Kasumi-1 (cell line): ENCODE data around the gene HTR3B.
"Not testable (repeated sequence)": the region's sequence is repeated elsewhere in the genome, so short reads cannot be mapped to it uniquely, and the experiment has no call there.

Experiments
- DNase-seq, 2 experiments: peaks; one replicate each; lab custom pipeline; 2025; lab: John Stamatoyannopoulos, UW

HTR3B gene

DNA sequence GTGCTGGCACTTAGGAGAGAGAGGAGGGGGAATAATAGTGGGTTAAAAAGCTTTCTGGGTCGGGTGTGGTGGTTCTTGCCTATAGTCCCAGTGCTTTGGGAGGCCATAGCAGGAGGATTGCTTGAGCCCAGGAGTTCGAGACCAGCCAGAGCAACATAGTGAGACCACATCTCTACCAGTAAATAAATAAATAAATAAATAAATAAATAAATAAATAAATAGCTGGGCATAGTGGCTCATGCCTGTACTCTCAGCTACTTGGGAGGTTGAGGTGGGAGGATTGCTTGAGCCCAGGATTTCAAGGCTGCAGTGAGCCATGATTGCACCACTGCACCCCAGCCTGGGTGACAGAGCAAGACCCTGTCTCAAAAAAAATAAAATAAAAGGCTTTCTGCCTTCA is 41.6 kb downstream of the HTR3B start:
- DNase-seq: not testable (repeated sequence)

DNA sequence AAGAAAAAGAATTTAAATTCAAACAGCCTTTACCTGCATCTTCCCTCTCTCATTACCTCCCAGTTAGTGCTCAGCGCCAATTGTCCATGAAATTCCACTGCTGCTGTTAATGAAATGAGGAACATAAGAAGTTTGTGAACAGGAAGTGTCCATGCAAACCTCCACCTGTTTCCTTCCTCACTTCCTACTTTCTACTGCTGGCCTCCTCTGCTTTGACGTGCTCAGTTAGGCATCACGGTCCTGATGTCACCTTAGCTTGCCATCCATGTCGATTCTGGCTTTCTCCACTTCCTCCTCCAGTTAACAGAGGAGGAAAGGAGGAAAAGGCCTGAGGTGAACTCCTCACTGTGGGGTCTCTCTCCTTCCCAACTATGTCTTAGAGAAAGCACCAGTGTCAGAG is 43.4 kb downstream of the HTR3B start:
- DNase-seq: no peak

DNA sequence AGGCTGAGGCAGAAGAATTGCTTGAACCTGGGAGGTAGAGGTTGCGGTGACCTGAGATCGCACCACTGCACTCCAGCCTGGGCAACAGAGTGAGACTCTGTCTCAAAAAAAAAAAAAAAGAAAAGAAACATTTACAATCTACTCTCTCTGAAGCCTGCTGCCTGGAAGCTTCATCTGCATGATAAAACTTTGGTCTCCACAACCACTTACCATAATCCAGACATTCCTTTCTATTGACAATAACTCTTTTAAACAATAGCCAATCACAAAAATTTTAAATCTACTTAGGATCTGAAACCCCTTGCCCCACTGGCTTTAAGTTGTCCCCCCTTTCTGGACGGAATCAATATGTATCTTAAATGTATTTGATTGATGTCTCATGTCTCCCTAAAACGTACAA is 45.3 kb downstream of the HTR3B start:
- no peak for DNase-seq

DNA sequence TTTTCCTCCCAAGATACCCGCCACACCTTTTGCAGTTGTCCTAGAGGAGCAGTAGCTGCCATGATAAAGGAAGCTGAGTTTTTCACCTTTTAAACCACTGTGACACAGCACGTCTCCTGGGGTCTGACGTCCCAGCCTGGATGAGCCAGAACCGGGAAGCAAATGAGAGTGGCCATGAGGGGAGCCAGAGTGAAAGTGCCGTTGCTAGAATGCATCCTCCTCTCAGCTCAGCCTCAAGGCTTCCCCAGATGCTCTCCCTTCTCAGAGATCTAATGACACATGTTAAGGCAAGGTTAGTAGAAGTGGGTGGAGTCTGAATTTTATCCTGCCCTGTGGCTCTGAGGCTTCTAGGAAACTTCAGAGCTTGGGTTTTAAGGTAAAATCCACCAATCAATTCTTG is 46.9 kb downstream of the HTR3B start:
- no peak for DNase-seq

DNA sequence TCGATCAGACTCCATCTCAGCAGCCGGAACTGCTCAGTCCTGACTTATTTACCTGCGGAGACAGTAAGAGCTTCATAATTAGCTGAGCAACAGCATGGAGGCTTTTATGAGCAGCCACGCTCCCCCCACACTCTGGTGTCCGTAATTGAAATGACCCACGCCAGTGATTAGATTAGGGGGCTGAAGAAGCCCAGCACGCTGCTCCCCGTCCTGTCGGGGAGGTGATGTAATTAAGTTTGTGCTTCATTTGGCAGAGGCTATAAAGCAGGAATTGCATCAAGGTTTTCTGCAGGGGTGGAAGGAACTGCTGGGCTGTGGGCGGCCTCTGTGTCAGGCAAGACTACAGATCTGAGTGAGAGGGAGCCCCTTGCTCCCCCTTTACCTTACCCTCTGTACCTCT is 47.5 kb downstream of the HTR3B start:
- DNase-seq: no peak

DNA sequence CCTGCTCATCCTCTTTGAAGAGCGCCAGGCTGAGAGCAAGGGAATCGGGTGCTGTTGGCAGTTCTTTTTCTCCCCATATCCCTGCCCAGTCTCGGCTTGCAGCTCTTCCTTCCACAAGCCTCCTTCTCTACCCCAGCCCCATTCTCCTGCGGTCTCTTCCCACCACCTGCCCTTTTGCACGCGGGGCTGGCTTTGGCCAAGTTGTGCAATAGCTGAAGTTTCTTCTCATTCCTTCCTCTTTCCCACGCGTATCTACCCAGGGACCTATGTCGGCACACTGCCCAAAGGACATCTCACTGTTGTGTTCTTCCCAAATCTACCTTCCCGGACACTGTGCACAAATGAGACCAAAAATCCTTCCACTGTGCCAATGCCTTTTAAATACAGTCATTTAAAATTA is 48.0 kb downstream of the HTR3B start:
- DNase-seq: no peak

DNA sequence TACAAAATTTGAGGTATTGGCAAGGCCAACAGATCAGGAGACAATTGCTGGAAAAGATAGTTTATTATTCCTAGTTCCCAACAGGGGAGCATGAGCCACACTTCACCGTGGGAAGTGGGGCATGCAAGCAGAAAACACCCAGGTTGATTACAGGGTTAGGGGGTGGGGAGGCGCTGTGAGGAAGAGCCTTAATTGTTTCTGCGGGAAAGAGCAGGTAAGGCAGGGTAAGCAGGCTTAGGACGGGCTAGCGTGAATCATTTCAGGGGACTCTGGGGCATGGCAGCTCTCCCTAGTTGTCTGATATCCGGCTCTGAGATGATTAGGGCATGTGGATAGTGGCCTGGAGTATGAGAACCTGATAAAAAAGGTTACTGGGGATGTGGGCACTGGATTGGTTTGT is 49.6 kb downstream of the HTR3B start:
- DNase-seq: no peak

DNA sequence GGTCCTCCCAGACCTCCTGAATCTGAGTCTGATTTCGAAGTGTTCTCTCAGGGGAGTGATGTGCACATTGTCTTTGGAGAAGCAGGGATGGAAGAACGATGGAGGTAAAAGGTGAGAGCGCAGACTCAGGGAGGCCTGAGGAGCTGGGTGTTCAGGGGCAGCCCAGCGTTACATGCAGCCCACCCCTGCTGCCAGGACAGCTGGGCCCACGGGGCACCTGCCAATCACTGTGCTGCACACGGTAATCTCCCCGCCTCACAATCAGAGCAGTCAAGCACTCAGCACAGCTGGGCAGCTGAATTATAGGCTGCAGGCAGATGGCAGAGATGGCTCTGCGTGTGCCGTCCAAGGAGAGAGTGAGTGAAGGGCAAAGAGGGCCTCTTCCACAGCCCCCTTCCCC is 52.4 kb downstream of the HTR3B start:
- DNase-seq: no peak

DNA sequence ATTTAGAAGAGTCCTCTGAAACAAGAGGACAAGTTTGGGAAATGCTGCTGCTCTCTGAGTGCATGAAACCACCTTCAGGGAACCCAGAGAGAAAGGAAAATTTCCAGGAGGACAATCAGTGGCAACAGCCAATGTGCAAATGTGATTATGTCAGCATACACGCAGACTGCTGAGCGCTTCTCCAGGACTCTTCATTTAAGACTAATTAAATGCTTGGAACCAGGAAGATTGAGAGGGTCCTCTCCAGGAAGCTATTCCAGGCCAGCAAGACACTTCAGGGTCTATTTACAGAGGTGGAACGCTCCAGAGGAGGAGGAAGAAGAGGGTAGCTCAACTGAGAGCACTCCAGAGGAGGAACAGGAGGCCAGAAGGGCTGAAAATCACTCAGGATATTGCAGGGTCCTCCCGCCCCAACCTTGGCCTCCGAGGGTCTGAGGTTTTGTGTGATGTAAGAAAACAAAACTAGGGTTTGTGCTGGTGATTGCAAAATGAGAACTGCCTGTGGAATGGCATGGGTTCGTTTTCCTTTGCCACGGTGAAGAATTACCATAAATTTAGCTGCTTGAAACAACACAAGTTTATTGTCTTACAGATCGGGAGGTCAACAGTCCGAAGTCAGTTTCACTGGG is 56.2 kb downstream of the HTR3B start:
- no peak for DNase-seq

DNA sequence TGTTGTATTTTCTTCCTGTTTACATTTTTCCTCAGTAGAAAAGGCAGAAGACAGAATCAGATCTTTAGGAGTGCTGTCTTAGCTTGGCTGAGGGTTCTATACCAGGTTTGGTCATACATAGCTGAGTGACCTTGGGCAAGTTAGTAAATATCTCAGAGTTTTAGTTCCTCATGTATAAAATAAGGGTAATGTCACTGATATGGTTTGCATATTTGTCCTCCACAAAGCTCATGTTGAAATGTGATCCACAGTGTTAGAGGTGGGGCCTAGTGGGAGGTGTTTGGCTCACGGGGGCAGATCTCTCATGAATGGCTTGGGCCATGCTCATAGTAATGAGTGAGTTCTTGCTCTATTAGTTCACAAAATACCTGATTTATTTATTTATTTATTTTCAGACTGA is 62.8 kb downstream of the HTR3B start:
- DNase-seq: no peak

DNA sequence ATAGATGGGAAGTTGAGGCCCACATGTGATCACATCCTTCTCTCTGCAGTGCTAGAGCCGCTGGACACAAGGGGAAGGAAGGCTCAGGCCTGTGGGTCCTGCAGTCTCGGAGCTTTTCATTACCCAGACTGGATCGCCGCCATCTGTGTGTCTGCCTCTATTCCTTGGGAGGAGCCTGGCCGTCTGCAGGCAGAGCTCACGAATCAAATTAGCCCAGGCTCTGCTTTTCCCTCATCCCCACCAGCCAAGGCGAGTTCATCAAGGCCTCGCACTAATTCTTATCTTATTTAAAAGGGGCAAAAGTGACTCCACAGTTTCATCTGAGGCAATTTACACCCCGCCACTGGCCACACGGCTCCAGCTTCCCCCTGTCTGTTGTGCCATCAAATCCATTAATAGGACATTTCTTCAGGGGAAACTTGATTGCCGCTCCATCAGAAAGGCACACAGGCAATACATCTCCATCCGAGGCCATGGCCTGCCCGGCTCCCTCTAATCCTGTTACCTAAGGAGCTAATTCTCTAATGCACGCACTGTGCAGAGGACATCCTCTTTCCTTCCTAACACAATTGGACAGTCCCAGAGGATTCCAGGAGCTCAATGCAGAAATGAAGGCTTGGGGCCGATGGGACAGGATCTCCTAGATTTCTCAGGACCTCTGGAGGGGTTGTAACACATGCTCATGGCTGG is 67.1 kb downstream of the HTR3B start:
- DNase-seq: no peak

DNA sequence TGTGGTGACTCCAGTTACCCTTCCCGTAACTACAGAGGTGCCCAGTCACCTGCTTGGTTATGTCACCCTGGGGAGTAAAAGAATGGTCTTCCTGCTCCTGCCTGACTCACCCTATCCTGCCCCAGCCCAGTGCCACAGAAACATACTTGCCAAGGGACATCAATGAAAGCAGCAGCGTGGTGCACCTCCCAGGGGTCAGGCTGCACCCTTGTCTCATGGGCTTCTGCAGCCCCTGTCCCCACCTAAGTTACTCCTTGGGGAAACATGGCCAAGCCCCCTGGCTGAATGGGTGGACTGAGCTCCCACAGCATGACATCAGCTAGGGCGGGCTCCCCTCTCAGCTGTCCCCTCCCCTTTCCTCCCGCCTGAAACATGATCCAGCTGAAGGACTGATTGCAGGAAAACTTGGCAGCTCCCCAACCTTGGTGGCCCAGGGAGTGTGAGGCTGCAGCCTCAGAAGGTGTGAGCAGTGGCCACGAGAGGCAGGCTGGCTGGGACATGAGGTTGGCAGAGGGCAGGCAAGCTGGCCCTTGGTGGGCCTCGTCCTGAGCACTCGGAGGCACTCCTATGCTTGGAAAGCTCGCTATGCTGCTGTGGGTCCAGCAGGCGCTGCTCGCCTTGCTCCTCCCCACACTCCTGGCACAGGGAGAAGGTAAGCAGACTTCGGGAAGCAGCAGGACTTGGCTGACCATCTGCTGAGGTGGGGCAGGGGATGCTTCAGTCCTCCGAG is 70.3 kb downstream of the HTR3B start, which contains the start of gene HTR3A:
HTR3A (plus strand) TSS at position 368 of the 730 bp plus-strand sequence; CDS start at position 586, 218 bp downstream.
- no peak for DNase-seq

DNA sequence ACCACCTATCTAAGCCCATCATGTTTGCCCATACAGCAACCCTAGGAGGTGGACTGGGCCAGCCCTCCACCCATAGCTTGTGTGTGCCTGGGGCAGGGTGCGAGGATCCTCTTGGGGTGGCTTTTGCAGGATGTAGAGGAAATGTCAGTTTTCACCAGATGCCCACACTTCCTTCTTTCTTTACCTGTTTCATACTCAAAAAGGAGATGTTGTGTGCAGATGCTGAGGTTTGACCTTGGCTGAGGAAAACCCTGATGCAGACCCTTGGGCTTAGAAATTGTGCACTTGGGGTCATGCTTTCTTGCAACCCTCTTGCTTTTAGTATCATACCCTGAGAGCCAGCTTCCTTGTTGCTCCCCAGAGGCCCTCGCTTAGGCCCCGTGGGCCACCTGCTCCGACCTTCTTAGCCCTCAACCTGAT is 72.5 kb downstream of the HTR3B start:
- no peak for DNase-seq

DNA sequence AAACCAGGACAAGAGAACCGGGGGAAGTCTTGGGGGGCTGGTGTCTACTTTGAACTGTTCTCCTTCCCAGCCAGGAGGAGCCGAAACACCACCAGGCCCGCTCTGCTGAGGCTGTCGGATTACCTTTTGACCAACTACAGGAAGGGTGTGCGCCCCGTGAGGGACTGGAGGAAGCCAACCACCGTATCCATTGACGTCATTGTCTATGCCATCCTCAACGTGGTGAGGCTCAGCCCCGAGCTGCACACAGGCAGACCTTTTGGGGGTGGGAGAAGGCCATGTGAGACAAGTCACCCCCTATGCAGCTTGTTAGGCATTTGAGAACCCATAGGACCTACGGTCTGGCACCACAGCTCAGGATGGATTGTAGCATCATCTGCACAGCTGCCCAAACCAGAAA is 73.1 kb downstream of the HTR3B start:
- no peak for DNase-seq

DNA sequence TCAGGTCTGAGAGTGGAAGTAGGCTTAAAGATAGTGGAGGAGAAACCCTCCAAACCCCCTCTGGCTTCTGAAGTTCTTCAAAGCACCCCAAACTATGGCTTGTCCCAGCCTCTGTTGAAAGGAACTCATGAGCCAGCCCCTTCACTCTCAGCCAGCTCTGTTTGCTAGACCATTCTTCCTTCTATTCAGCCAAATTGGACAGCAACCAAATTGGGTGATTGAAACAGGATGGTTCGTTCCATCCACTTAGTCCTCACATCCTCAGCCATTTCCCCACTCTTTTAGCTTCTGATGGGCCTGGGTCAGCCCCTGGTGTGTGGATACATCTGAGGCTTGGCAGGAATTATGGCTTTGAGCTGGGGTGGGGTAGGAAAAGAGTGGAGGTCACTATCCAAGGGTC is 74.8 kb downstream of the HTR3B start:
- DNase-seq: no peak

DNA sequence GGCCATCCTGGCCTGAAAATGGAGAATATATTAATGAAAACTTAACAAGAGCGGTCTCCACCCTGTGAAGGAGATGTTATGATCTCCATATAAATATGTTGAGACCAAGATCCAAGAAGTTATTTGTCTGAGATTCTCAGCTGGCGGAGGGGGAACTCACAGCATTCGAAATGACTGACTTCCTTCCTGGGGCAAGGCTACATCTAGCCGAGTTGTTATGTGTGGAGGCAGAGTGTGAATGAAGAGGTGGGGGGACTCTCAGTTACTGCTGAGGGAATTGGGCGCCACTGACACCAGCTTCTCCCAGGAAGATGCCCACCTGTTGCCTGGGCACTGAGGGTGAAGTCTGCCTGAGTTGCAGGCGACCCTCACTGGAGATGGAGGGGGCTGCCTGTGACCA is 76.2 kb downstream of the HTR3B start:
- DNase-seq: no peak

DNA sequence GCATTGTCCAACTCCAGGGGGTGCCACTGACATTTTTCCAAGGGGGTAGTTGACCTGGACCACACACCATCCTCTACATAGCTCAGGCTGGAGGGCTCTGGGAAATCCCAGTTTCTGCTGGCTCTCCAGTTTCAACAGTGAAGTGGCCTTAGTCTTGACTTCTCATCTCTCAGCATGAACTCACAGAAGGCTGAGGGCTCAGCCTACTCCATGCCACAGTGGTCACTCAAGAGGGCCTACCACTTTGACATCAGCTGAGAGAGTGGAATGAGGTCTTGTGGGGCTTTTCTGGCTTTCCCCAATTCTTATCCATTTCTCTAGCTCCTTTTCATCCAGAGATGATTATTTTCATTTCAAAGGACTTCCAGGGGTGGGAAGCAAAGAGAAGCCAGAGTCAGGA is 77.7 kb downstream of the HTR3B start:
- DNase-seq: no peak

DNA sequence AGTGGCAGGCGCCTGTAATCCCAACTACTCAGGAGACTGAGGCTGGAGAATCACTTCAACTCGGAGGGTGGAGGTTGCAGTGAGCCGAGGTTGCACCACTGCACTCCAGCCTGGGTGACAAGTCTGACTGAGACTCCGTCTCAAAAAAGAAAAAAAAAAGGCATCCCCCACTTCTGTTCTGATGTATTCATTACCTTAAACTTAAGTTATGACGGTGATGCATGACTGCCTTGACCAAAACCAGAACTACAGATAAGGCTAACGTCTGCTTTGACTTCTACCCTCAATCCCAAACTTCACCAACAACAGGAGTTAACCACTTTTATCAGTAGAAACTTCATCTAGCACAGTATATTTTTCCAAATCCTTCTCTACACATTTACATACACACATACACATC is 80.2 kb downstream of the HTR3B start:
- DNase-seq: no peak

DNA sequence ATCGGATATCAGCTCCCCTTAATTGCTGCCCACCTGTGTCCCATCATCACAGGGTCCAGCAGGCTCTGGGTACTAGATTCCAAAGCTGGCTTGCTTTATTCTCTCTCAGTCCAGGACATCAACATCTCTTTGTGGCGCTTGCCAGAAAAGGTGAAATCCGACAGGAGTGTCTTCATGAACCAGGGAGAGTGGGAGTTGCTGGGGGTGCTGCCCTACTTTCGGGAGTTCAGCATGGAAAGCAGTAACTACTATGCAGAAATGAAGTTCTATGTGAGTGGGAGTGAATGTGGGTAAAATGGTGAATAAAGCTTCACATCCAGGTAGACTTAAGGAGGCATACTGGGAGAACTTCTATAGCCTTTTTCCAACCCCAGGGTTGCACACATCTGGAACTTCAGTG is 81.3 kb downstream of the HTR3B start:
- DNase-seq: no peak

DNA sequence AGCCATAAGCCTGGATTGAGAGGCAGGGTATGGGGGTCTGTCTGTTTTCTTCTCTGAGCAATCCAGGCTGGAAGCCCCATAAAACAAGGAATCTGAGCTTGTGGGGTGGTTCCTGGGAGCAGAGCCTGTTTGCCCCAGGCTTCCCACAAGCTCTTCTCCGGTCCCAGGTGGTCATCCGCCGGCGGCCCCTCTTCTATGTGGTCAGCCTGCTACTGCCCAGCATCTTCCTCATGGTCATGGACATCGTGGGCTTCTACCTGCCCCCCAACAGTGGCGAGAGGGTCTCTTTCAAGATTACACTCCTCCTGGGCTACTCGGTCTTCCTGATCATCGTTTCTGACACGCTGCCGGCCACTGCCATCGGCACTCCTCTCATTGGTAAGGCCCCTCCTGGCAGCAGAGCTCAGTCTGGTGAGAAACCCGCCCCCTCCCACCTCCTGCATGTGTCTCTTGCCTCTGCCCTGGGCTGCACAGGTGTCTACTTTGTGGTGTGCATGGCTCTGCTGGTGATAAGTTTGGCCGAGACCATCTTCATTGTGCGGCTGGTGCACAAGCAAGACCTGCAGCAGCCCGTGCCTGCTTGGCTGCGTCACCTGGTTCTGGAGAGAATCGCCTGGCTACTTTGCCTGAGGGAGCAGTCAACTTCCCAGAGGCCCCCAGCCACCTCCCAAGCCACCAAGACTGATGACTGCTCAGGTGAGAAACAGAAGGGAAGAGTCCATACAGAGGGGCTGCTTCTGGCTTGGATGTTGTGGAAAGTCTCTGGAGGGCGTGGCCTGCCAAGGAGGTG is 82.0 kb downstream of the HTR3B start:
- DNase-seq: no peak

DNA sequence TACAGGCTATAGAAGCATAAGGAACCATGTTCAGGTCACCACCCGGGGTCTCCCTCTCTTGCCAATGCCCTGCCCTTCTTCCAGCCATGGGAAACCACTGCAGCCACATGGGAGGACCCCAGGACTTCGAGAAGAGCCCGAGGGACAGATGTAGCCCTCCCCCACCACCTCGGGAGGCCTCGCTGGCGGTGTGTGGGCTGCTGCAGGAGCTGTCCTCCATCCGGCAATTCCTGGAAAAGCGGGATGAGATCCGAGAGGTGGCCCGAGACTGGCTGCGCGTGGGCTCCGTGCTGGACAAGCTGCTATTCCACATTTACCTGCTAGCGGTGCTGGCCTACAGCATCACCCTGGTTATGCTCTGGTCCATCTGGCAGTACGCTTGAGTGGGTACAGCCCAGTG is 84.8 kb downstream of the HTR3B start:
- no peak for DNase-seq

DNA sequence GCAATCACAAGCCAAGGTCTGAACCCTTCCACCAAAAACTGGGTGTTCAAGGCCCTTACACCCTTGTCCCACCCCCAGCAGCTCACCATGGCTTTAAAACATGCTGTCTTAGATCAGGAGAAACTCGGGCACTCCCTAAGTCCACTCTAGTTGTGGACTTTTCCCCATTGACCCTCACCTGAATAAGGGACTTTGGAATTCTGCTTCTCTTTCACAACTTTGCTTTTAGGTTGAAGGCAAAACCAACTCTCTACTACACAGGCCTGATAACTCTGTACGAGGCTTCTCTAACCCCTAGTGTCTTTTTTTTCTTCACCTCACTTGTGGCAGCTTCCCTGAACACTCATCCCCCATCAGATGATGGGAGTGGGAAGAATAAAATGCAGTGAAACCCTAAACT is 85.3 kb downstream of the HTR3B start:
- no peak for DNase-seq

DNA sequence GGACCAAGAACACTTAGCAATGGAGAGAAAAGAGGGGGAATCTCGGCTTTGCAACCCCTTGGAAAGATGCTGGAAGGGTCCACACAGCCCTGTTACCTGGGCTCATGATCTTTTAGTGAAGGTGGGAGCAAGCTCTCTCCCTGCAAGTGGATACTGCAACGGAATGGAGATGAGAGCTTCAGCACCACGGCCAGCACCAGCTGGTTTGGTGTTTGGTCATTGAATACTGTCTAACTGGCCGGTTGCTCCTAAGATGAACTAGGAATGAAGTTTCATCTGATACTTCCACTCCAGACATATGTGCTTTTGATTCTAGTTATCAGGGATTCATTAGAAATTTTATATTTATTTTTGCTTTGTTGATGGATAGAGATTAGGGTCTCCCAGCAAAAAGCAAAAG is 86.6 kb downstream of the HTR3B start:
- DNase-seq: peak in 1 of 2 experiments; percentile 11
